SH-SY5Y (cell line): ENCODE measurements around the gene VIPR1.

ENCODE experiments used
- GATA2 ChIP-seq: IDR thresholded peaks from 2 replicates; pipeline ENCODE4 v1.6.1; 2011; ENCODE audit warnings: mild to moderate bottlenecking, low read depth, low read length
- GATA3 ChIP-seq: IDR thresholded peaks from 2 replicates; pipeline ENCODE4 v1.6.1; 2011; ENCODE audit warnings: low read depth, mild to moderate bottlenecking, low read length, moderate library complexity

DNA sequence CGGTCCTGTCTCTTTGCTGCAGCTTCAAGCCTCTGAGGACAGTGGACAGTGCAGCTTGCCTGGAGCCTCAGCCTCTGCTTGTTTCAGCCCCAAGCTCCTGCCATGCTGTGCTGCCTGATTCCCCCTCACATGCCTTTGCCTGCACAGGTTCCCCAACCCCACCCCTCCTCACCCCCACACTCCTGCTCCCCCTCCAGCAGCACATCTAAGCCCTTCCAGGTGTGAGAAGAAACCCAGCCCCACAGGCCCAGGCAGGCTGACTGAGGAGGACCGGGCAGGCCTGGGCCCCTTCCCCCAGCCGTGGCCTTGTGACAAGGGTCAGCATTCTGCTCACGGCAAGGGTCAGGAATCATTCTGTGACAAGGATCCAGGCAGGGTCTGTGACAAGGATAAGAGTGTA lies 22.8 kb downstream of the VIPR1 start:
- TF ChIP-seq GATA2 (no peak), GATA3 (no peak)
